SK-N-SH treated with all-trans-retinoic acid at 6 μM for 48 hours (cell line): Measurements from ENCODE around the gene PPFIA1.

Experiments used
- ATAC-seq: fragments of 200-7000 bp; cut with Tn5 transposase; 3 replicates; pipeline ENCODE4 v1.9.1; 2020; ENCODE audit warnings: mild to moderate bottlenecking, moderate library complexity
- ARNTL ChIP-seq: fragments of 450-650 bp; formaldehyde crosslinking; IDR thresholded peaks from 2 replicates; pipeline ENCODE4 v1.5.0; 2020; ENCODE audit warnings: low read depth, mild to moderate bottlenecking, moderate library complexity, borderline replicate concordance
- BACH2 ChIP-seq: fragments of 250-450 bp; sonication (Bioruptor Pico); IDR thresholded peaks from 2 replicates; pipeline ENCODE4 v1.9.0; 2021; ENCODE audit warnings: mild to moderate bottlenecking, borderline replicate concordance
- CSDC2 ChIP-seq: fragments of 250-450 bp; sonication (Bioruptor Pico); IDR thresholded peaks from 2 replicates; pipeline ENCODE4 v1.5.0; 2020; ENCODE audit warnings: mild to moderate bottlenecking, moderate library complexity
- ESRRG ChIP-seq: fragments of 250-450 bp; sonication (Bioruptor Pico); IDR thresholded peaks from 2 replicates; pipeline ENCODE4 v1.6.1; 2021; ENCODE audit warnings: mild to moderate bottlenecking
- GLIS3 ChIP-seq: fragments of 250-450 bp; sonication (Bioruptor Pico); IDR thresholded peaks from 2 replicates; pipeline ENCODE4 v1.5.0; 2020; ENCODE audit warnings: mild to moderate bottlenecking, moderate library complexity
- ISL1 ChIP-seq: fragments of 250-450 bp; sonication (Bioruptor Pico); IDR thresholded peaks from 2 replicates; pipeline ENCODE4 v2.1.2; 2022; ENCODE audit warnings: mild to moderate bottlenecking, moderate library complexity
- PPARA ChIP-seq: fragments of 250-450 bp; sonication (Bioruptor Pico); IDR thresholded peaks from 2 replicates; pipeline ENCODE4 v1.5.0; 2020; ENCODE audit warnings: mild to moderate bottlenecking, borderline replicate concordance
- RARB ChIP-seq: fragments of 250-450 bp; sonication (Bioruptor Pico); IDR thresholded peaks from 2 replicates; pipeline ENCODE4 v1.8.0; 2021; ENCODE audit warnings: mild to moderate bottlenecking, moderate library complexity
- SNAI2 ChIP-seq: fragments of 250-450 bp; sonication (Bioruptor Pico); IDR thresholded peaks from 2 replicates; pipeline ENCODE4 v1.5.0; 2020; ENCODE audit warnings: mild to moderate bottlenecking, moderate library complexity
- TOX ChIP-seq: fragments of 250-450 bp; sonication (Bioruptor Pico); IDR thresholded peaks from 2 replicates; pipeline ENCODE4 v1.8.0; 2021; ENCODE audit warnings: mild to moderate bottlenecking, moderate library complexity, borderline replicate concordance
- ZC3H10 ChIP-seq: fragments of 250-450 bp; sonication (Bioruptor Pico); IDR thresholded peaks from 2 replicates; pipeline ENCODE4 v1.5.1; 2021; ENCODE audit warnings: mild to moderate bottlenecking, moderate library complexity
- ZFP3 ChIP-seq: fragments of 250-450 bp; sonication (Bioruptor Pico); IDR thresholded peaks from 2 replicates; pipeline ENCODE4 v1.5.0; 2020; ENCODE audit warnings: mild to moderate bottlenecking, moderate library complexity
- ZFP30 ChIP-seq: fragments of 450-650 bp; formaldehyde crosslinking; IDR thresholded peaks from 2 replicates; pipeline ENCODE4 v1.5.0; 2022; ENCODE audit warnings: mild to moderate bottlenecking, moderate library complexity
- ZNF565 ChIP-seq: fragments of 450-650 bp; formaldehyde crosslinking; conservative IDR thresholded peaks from 2 replicates; pipeline ENCODE4 v1.5.0; 2020; ENCODE audit warnings: low read depth, mild to moderate bottlenecking, moderate library complexity
- ZNF70 ChIP-seq: fragments of 450-650 bp; formaldehyde crosslinking; IDR thresholded peaks from 2 replicates; pipeline ENCODE4 v1.5.0; 2020; ENCODE audit warnings: mild to moderate bottlenecking, moderate library complexity
- ZNF8 ChIP-seq: fragments of 450-650 bp; formaldehyde crosslinking; IDR thresholded peaks from 2 replicates; pipeline ENCODE4 v1.5.0; 2020; ENCODE audit warnings: mild to moderate bottlenecking, moderate library complexity
- TF ChIP-seq, protein P1 (sequence below): fragments of 250-450 bp; sonication (Bioruptor Pico); IDR thresholded peaks from 2 replicates; pipeline ENCODE4 v1.8.0; 2020; ENCODE audit warnings: mild to moderate bottlenecking, moderate library complexity, borderline replicate concordance
- TF ChIP-seq, protein P2 (sequence below): fragments of 250-450 bp; sonication (Bioruptor Pico); IDR thresholded peaks from 2 replicates; pipeline ENCODE4 v1.5.0; 2020; ENCODE audit warnings: mild to moderate bottlenecking, moderate library complexity
- TF ChIP-seq, protein P3 (sequence below): fragments of 250-450 bp; sonication (Bioruptor Pico); IDR thresholded peaks from 2 replicates; pipeline ENCODE4 v1.5.1; 2021; ENCODE audit warnings: mild to moderate bottlenecking, moderate library complexity
- TF ChIP-seq, protein P4 (sequence below): fragments of 250-450 bp; sonication (Bioruptor Pico); IDR thresholded peaks from 2 replicates; pipeline ENCODE4 v1.8.0; 2021; ENCODE audit warnings: low read depth, mild to moderate bottlenecking, moderate library complexity, borderline replicate concordance
- TF ChIP-seq, protein P5 (sequence below): fragments of 250-450 bp; sonication (Bioruptor Pico); IDR thresholded peaks from 2 replicates; pipeline ENCODE4 v1.5.1; 2020; ENCODE audit warnings: low read depth, mild to moderate bottlenecking, moderate library complexity

Gene PPFIA1

DNA sequence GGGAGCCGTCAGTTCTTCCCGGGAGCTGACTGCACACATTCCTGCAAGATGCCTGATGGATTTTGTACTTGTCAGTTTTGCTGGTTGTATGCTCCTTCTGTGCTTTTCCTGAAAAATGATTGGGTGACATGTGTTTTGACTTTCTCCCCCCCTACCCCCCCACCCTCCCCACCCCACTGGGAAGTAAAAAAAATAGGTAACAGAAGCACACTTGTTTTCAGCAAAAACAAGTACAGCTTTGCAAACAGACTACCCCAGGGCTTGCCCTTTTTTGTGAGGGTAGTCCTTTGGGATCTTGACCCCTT, 1.1 kb downstream of the PPFIA1 start:
- no peak for ATAC-seq

DNA sequence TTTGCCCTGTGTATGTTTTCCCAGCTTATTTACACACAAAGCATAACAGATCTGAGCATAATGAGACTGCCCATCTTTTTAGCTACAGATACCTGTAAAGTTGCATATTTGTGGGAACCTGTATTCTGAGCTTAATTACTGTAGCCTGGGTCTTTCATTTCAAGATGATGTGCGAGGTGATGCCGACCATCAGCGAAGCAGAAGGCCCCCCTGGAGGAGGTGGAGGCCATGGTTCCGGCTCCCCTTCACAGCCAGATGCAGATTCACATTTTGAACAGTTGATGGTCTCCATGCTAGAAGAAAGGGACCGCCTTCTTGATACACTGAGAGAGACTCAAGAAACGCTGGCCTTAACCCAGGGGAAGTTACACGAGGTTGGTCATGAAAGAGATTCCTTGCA, 1.5 kb downstream of the PPFIA1 start:
- ATAC-seq = no peak
- TF ChIP-seq ZC3H10 (no peak), ZFP3 (CRISPR knock-in tag) (no peak), ZNF8 (CRISPR knock-in tag) (no peak), CSDC2 (CRISPR knock-in tag) (no peak), SNAI2 (no peak), ZFP30 (CRISPR knock-in tag) (no peak), ARNTL (CRISPR knock-in tag) (no peak), PPARA (CRISPR knock-in tag) (no peak), GLIS3 (CRISPR knock-in tag) (no peak), BACH2 (CRISPR knock-in tag) (no peak), ESRRG (CRISPR knock-in tag) (no peak), TOX (no peak), ISL1 (CRISPR knock-in tag) (no peak), ZNF70 (CRISPR knock-in tag) (no peak)
- TF ChIP-seq, protein P1, sequence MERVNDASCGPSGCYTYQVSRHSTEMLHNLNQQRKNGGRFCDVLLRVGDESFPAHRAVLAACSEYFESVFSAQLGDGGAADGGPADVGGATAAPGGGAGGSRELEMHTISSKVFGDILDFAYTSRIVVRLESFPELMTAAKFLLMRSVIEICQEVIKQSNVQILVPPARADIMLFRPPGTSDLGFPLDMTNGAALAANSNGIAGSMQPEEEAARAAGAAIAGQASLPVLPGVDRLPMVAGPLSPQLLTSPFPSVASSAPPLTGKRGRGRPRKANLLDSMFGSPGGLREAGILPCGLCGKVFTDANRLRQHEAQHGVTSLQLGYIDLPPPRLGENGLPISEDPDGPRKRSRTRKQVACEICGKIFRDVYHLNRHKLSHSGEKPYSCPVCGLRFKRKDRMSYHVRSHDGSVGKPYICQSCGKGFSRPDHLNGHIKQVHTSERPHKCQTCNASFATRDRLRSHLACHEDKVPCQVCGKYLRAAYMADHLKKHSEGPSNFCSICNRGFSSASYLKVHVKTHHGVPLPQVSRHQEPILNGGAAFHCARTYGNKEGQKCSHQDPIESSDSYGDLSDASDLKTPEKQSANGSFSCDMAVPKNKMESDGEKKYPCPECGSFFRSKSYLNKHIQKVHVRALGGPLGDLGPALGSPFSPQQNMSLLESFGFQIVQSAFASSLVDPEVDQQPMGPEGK = no peak
- TF ChIP-seq, protein P2, sequence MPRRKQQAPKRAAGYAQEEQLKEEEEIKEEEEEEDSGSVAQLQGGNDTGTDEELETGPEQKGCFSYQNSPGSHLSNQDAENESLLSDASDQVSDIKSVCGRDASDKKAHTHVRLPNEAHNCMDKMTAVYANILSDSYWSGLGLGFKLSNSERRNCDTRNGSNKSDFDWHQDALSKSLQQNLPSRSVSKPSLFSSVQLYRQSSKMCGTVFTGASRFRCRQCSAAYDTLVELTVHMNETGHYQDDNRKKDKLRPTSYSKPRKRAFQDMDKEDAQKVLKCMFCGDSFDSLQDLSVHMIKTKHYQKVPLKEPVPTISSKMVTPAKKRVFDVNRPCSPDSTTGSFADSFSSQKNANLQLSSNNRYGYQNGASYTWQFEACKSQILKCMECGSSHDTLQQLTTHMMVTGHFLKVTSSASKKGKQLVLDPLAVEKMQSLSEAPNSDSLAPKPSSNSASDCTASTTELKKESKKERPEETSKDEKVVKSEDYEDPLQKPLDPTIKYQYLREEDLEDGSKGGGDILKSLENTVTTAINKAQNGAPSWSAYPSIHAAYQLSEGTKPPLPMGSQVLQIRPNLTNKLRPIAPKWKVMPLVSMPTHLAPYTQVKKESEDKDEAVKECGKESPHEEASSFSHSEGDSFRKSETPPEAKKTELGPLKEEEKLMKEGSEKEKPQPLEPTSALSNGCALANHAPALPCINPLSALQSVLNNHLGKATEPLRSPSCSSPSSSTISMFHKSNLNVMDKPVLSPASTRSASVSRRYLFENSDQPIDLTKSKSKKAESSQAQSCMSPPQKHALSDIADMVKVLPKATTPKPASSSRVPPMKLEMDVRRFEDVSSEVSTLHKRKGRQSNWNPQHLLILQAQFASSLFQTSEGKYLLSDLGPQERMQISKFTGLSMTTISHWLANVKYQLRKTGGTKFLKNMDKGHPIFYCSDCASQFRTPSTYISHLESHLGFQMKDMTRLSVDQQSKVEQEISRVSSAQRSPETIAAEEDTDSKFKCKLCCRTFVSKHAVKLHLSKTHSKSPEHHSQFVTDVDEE (CRISPR knock-in tag) = no peak
- TF ChIP-seq, protein P3, sequence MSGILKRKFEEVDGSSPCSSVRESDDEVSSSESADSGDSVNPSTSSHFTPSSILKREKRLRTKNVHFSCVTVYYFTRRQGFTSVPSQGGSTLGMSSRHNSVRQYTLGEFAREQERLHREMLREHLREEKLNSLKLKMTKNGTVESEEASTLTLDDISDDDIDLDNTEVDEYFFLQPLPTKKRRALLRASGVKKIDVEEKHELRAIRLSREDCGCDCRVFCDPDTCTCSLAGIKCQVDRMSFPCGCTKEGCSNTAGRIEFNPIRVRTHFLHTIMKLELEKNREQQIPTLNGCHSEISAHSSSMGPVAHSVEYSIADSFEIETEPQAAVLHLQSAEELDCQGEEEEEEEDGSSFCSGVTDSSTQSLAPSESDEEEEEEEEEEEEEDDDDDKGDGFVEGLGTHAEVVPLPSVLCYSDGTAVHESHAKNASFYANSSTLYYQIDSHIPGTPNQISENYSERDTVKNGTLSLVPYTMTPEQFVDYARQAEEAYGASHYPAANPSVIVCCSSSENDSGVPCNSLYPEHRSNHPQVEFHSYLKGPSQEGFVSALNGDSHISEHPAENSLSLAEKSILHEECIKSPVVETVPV (CRISPR knock-in tag) = no peak
- TF ChIP-seq, protein P4, sequence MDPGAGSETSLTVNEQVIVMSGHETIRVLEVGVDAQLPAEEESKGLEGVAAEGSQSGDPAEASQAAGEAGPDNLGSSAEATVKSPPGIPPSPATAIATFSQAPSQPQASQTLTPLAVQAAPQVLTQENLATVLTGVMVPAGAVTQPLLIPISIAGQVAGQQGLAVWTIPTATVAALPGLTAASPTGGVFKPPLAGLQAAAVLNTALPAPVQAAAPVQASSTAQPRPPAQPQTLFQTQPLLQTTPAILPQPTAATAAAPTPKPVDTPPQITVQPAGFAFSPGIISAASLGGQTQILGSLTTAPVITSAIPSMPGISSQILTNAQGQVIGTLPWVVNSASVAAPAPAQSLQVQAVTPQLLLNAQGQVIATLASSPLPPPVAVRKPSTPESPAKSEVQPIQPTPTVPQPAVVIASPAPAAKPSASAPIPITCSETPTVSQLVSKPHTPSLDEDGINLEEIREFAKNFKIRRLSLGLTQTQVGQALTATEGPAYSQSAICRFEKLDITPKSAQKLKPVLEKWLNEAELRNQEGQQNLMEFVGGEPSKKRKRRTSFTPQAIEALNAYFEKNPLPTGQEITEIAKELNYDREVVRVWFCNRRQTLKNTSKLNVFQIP (CRISPR knock-in tag) = no peak

More for the DNA sequence above, 1.1 kb downstream of the PPFIA1 start:
- TF ChIP-seq CSDC2 (CRISPR knock-in tag) (no peak), ARNTL (CRISPR knock-in tag) (no peak), RARB (CRISPR knock-in tag) (no peak), ZNF8 (CRISPR knock-in tag) (no peak), ZNF565 (CRISPR knock-in tag) (no peak), SNAI2 (no peak), ISL1 (CRISPR knock-in tag) (no peak), PPARA (CRISPR knock-in tag) (no peak), BACH2 (CRISPR knock-in tag) (no peak), ZFP30 (CRISPR knock-in tag) (no peak), ESRRG (CRISPR knock-in tag) (no peak), TOX (no peak), ZC3H10 (no peak)
- TF ChIP-seq, protein P1 = no peak
- TF ChIP-seq, protein P3 (CRISPR knock-in tag) = no peak
- TF ChIP-seq, protein P4 (CRISPR knock-in tag) = no peak
- TF ChIP-seq, protein P5, sequence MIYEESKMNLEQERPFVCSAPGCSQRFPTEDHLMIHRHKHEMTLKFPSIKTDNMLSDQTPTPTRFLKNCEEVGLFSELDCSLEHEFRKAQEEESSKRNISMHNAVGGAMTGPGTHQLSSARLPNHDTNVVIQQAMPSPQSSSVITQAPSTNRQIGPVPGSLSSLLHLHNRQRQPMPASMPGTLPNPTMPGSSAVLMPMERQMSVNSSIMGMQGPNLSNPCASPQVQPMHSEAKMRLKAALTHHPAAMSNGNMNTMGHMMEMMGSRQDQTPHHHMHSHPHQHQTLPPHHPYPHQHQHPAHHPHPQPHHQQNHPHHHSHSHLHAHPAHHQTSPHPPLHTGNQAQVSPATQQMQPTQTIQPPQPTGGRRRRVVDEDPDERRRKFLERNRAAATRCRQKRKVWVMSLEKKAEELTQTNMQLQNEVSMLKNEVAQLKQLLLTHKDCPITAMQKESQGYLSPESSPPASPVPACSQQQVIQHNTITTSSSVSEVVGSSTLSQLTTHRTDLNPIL = no peak
